Parathyroid adenoma (tissue), 2 donors: ENCODE results near the gene ULK2.
A peak's percentile ranks its signal among the peaks of the same experiment; 100 is the strongest.

Experiments used
- H2AFZ ChIP-seq: fragments of 300-600 bp; sonication (generic); one replicate; pipeline ENCODE4 v1.7.0; 2017; ENCODE audit warnings: antibody characterized with exemption, mild to moderate bottlenecking
- H3K27ac ChIP-seq: fragments of 300-600 bp; sonication (generic); one replicate; pipeline ENCODE4 v1.7.0; 2017
- H3K27me3 ChIP-seq: fragments of 300-600 bp; sonication (generic); one replicate; pipeline ENCODE4 v1.7.0; 2017; ENCODE audit warnings: low read length; ENCODE audit not compliant: control insufficient read depth, insufficient read depth
- H3K36me3 ChIP-seq: fragments of 300-600 bp; sonication (generic); one replicate; pipeline ENCODE4 v1.7.0; 2017; ENCODE audit warnings: low read length; ENCODE audit not compliant: control insufficient read depth, insufficient read depth
- H3K4me1 ChIP-seq: fragments of 300-600 bp; sonication (generic); one replicate; pipeline ENCODE4 v1.7.0; 2017; ENCODE audit warnings: control low read depth
- H3K4me2 ChIP-seq: fragments of 300-600 bp; sonication (generic); one replicate; pipeline ENCODE4 v1.7.0; 2017; ENCODE audit warnings: low read length
- H3K4me3 ChIP-seq: fragments of 300-600 bp; sonication (generic); one replicate; pipeline ENCODE4 v1.7.0; 2017; ENCODE audit warnings: low read depth, low read length
- H3K79me2 ChIP-seq: fragments of 300-600 bp; sonication (generic); one replicate; pipeline ENCODE4 v1.7.0; 2017; ENCODE audit warnings: control low read depth
- H3K9ac ChIP-seq: fragments of 300-600 bp; sonication (generic); one replicate; pipeline ENCODE4 v1.7.0; 2017; ENCODE audit warnings: mild to moderate bottlenecking
- H3K9me3 ChIP-seq: fragments of 300-600 bp; sonication (generic); one replicate; pipeline ENCODE4 v1.7.0; 2017; ENCODE audit warnings: low read length; ENCODE audit not compliant: control insufficient read depth
- TF ChIP-seq, protein P1 (sequence below): fragments of 300-600 bp; sonication (generic); IDR thresholded peaks from one replicate; pipeline ENCODE4 v1.7.0; 2017; ENCODE audit warnings: antibody characterized with exemption, mild to moderate bottlenecking
- donor health status: primary hyperparathyroidism.

ULK2 gene

DNA sequence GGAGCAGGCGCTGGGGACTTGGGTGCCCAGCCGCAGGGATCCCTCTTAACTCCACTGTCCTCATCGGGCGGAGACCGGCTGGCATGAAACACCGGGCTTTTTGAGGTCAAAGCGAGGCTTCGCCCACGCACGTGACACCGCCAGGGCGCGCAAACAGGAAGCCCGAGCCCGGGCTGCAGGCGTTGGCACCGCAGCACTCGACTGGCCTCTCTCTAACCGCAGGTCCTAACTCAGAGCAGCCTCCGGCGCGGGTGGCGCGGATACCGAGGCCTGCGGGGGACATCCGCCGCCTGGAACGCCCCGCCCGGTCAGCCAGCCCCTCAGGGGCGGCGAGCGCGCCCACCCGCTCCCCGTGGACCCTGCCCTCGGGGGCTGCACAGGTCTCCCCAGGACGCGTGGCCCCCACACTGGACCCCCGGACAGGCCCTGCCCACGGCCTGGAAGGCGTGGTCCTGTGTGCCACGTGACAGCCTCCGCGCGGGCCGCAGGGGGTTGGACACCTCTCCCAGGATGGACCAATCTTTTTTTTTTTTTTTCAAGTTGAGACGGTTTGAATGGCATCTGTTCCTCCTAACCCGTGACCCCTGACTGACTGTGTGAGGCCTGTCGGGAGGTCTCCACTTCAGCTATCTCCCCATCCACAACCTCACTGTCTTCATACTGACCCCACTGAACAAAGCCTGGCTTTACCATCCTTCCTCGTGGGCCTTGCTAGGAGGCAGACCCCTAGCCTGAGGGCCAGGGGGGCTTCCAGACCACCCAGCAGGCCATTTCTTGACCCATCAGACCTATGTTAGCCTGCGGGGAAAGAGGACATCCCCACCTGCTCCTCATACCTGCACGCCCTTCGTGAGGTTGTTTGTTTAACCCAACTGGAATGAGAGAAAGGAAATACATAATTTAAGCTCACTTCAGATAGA is 143.0 kb downstream of the ULK2 start:
- no peaks in the 10 kb centered on the region for H3K36me3 ChIP-seq
- H3K79me2 ChIP-seq, result no peaks in the 10 kb centered on the region
- no peak overlapping the region for H3K27ac ChIP-seq
- no peak overlapping the region for H3K4me2 ChIP-seq
- peak overlapping the region; percentile 98 for H2AFZ ChIP-seq
- peaks cover 29% of the 10 kb centered on the region for H3K4me1 ChIP-seq
- TF ChIP-seq, protein P1, sequence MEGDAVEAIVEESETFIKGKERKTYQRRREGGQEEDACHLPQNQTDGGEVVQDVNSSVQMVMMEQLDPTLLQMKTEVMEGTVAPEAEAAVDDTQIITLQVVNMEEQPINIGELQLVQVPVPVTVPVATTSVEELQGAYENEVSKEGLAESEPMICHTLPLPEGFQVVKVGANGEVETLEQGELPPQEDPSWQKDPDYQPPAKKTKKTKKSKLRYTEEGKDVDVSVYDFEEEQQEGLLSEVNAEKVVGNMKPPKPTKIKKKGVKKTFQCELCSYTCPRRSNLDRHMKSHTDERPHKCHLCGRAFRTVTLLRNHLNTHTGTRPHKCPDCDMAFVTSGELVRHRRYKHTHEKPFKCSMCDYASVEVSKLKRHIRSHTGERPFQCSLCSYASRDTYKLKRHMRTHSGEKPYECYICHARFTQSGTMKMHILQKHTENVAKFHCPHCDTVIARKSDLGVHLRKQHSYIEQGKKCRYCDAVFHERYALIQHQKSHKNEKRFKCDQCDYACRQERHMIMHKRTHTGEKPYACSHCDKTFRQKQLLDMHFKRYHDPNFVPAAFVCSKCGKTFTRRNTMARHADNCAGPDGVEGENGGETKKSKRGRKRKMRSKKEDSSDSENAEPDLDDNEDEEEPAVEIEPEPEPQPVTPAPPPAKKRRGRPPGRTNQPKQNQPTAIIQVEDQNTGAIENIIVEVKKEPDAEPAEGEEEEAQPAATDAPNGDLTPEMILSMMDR, result no peak
- H3K9me3 ChIP-seq, result no peaks in the 10 kb centered on the region
- H3K9ac ChIP-seq, result peak overlapping the region; percentile 19
- no peaks in the 10 kb centered on the region for H3K27me3 ChIP-seq
- no peak overlapping the region for H3K4me3 ChIP-seq

DNA sequence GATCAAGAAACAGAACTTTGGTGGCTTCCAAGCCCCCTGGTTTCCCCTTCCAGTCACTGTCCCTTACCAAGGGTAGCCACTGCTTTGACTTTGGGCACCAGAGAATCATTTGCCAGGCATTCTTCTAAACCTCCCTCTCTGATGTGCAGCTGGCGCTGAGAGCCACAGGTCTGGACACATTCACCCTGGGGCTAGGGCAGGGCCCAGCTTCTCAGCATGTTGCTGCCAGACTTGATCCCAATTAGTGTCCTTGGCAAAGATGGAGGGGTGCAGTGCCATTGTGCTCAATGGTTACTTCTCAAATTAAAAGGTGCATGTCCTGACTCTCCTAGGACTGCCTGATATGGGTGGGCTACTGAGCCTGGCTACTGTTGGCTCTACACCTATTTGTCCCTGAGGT is 143.8 kb downstream of the ULK2 start:
- Histone ChIP-seq H3K4me2 (no peak overlapping the region), H3K27ac (no peak overlapping the region), H3K4me1 (peaks cover 29% of the 10 kb centered on the region), H3K9ac (no peak overlapping the region), H3K4me3 (no peak overlapping the region), H3K79me2 (no peaks in the 10 kb centered on the region), H3K9me3 (no peaks in the 10 kb centered on the region), H3K27me3 (no peaks in the 10 kb centered on the region), H3K36me3 (no peaks in the 10 kb centered on the region), H2AFZ (peak overlapping the region; percentile 98)
- TF ChIP-seq, protein P1, result no peak
